Psoas muscle (tissue), 8 donors: Measurements from ENCODE around the gene ARHGEF17. TPM values are rescaled to one million over a fixed set of nuclear protein-coding genes. Genes with fewer than 3 reads are reported as not detected.
A peak's percentile ranks its signal among the peaks of the same experiment; 100 is the strongest.

ENCODE experiments used
- ATAC-seq, 4 donors: fragments of 200-7000 bp; cut with Tn5 transposase; one replicate each; pipeline ENCODE4 v1.9.1; 2020; ENCODE audit warnings: moderate library complexity in 3 of 4, mild to moderate bottlenecking in 2 of 4
- DNase-seq, 2 donors: peaks; one replicate each; pipeline ENCODE4 v3.0.0-alpha.2; 2020
- H3K27ac ChIP-seq: fragments of 200-600 bp; one replicate; pipeline ENCODE4 v1.8.0; 2022
- H3K27me3 ChIP-seq, 3 donors: fragments of 200-600 bp in 1 of 3; one replicate each; pipeline versions ENCODE4 v1.6.1 to v1.8.0; 2013 to 2022; ENCODE audit warnings: low read length in 2 of 3, mild to moderate bottlenecking in 2 of 3, moderate library complexity in 1 of 3; ENCODE audit not compliant: insufficient read depth in 3 of 3
- H3K36me3 ChIP-seq, 2 donors: fragments of 200-600 bp in 1 of 2; one replicate each; pipeline versions ENCODE4 v1.6.1 to v1.8.0; 2013 to 2022; ENCODE audit warnings: low read depth in 1 of 2, mild to moderate bottlenecking in 1 of 2, moderate library complexity in 1 of 2; ENCODE audit not compliant: insufficient read depth in 1 of 2
- H3K4me1 ChIP-seq: fragments of 200-600 bp; one replicate; pipeline ENCODE4 v1.8.0; 2022
- H3K4me3 ChIP-seq: fragments of 200-600 bp; one replicate; pipeline ENCODE4 v1.8.0; 2022; ENCODE audit warnings: mild to moderate bottlenecking
- H3K9me3 ChIP-seq: fragments of 200-600 bp; one replicate; pipeline ENCODE4 v1.8.0; 2022
- CTCF ChIP-seq: fragments of 200-600 bp; IDR thresholded peaks from one replicate; pipeline ENCODE4 v1.8.0; 2022; ENCODE audit warnings: antibody characterized with exemption
- WGBS, 3 donors: extraction: QIAGEN DNeasy Blood & Tissue Kit; methylation state at CpG; one replicate each; pipeline versions ENCODE4 v1.1.6 to v1.1.7; 2013; 5-methylcytosine and 5-hydroxymethylcytosine counted together
- intact Hi-C, 2 donors: fragments of 100-400 bp; cut with DNase I; formaldehyde crosslinking; loops; one replicate each; pipeline versions ENCODE4 v1.11.0 to v1.14.2; 2022
- polyA plus RNA-seq, 3 donors: library from polyadenylated mRNA; stranded (reverse); fragments of 200-250 nt; gene quantifications; one replicate each; pipeline ENCODE4 v1.2.3, GENCODE V29; 2013
- total RNA-seq, 4 donors: library from RNA; stranded (reverse); fragmentation: NEBNext Ultra II Directional in 2 of 4; extraction: Animal tissue kit (Norgen Biotek cat#: 25700) in 2 of 4; gene quantifications; one replicate each; pipeline versions ENCODE4 v1.2.1 to v1.2.4, GENCODE V29; 2021 to 2023
- donor health status: healthy with polysubstance abuse.
- donor health status: DM: no; HTN: no; CAD: no; lungs with moderate emphysema.
- donor health status: Bipolar disorder and iron deficiency.
- donor health status: healthy.
- donor health status: DM: yes; HTN: yes; CAD: no.
- donor health status: DM: no; HTN: no; CAD: no.
- donor health status: DM: no; HTN: no; CAD: no.
- donor health status: DM: yes; HTN: yes; CAD: no.

ARHGEF17 gene
- total and polyA plus RNA-seq, 7 donors: 5.7 to 38.4 (median 10.8) TPM

GRCh38 chr11:73376160-73376802 lies 68.2 kb downstream of the ARHGEF17 start, which contains the start of gene RELT:
Gene RELT (plus strand): TSS chr11:73376399. CDS start chr11:73389137, 12,738 bp downstream.
- DNase-seq (peak; percentile 90 to 95), ATAC-seq (peak; percentile 85 to 90 (median 86))
- H3K36me3 ChIP-seq: no peaks in the 10 kb centered on the region
- H3K27ac ChIP-seq: peak within 1 kb of the TSS; percentile 97
- no peaks in the 10 kb centered on the region for H3K27me3 ChIP-seq
- H3K4me3 ChIP-seq: peak within 1 kb of the TSS; percentile 89
- H3K9me3 ChIP-seq: no peaks in the 10 kb centered on the region
- TF ChIP-seq CTCF: peak; percentile 93
- intact Hi-C loops: no loop called here
- 0 to 1% (median 1%) methylated on average over 39 to 96 of the region's 96 CpGs for WGBS, 3 donors
- H3K4me1 ChIP-seq: peaks cover 44% of the 10 kb centered on the region

- Histone ChIP-seq H3K4me1 (peaks cover 51% of the 10 kb centered on the region), H3K9me3 (no peaks in the 10 kb centered on the region), H3K36me3 (no peaks in the 10 kb centered on the region), H3K27ac (peak overlapping the region; percentile 97), H3K4me3 (peak overlapping the region; percentile 89), H3K27me3 (no peaks in the 10 kb centered on the region)
- DNase-seq (peak; percentile 71 to 85), ATAC-seq (peak; percentile 25 to 60 (median 46))
- TF ChIP-seq CTCF: no peak
- WGBS, 3 donors: 5 to 6% (median 6%) methylated on average over 55 to 56 of the region's 56 CpGs
- intact Hi-C loops: no loop called here
Observed at GRCh38 chr11:73376803-73377629, 68.9 kb downstream of the ARHGEF17 start.

- ATAC-seq (peak in 3 of 4 donors; percentile 27 to 42 (median 29)), DNase-seq (peak; percentile 63 to 87)
- no peaks in the 10 kb centered on the region for H3K27me3 ChIP-seq
- no peak for TF ChIP-seq CTCF
- intact Hi-C loops: no loop called here
- peak overlapping the region; percentile 97 for H3K27ac ChIP-seq
- H3K36me3 ChIP-seq: no peaks in the 10 kb centered on the region
- H3K9me3 ChIP-seq: no peaks in the 10 kb centered on the region
- 23 to 53% (median 30%) methylated on average over 10 of the region's 10 CpGs for WGBS, 3 donors
- peak overlapping the region; percentile 11 for H3K4me3 ChIP-seq
- peaks cover 65% of the 10 kb centered on the region for H3K4me1 ChIP-seq
Observed at GRCh38 chr11:73379189-73379880, 71.3 kb downstream of the ARHGEF17 start.

- peaks cover 75% of the 10 kb centered on the region for H3K4me1 ChIP-seq
- no peaks in the 10 kb centered on the region for H3K36me3 ChIP-seq
- intact Hi-C loops: no loop called here
- H3K27ac ChIP-seq: peak overlapping the region; percentile 97
- no peaks in the 10 kb centered on the region for H3K9me3 ChIP-seq
- peak overlapping the region; percentile 2 for H3K4me3 ChIP-seq
- no peak for TF ChIP-seq CTCF
- DNase-seq: no peak
- 64 to 86% (median 65%) methylated on average over 7 of the region's 7 CpGs for WGBS, 3 donors
- peak in 3 of 4 donors; percentile 11 to 36 (median 14) for ATAC-seq
- no peaks in the 10 kb centered on the region for H3K27me3 ChIP-seq
Observed at GRCh38 chr11:73380331-73380730, 72.3 kb downstream of the ARHGEF17 start.
